ENCODE data around the gene CIROP.

Gene CIROP

DNA sequence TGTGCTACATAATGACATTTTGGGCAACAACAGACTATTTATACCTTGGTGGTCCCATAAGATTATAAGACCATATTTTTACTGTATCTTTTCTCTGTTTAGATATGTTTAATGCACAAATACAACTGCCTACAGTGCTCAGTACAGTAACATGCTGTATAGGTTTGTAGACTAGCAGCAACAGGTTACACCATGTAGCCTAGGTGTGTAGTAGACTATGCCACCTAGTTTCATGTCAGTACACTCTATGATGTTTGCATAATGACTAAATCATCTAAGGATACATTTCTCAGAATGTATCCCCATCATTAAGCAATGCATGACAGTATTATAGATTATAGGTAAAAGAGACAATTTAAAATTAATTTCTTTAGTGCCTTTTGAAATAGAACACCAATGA is 45.0 kb upstream of the CIROP start:
- H3K9me3 ChIP-seq (ENCODE audit: insufficient read depth, low read length), result no peaks in the 10 kb centered on the region
- H2AFZ ChIP-seq (ENCODE audit: low read depth, low read length, severe bottlenecking), result no peak overlapping the region
- H3K27ac ChIP-seq (ENCODE audit: low read depth, low read length), result no peak overlapping the region
- H3K4me3 ChIP-seq (ENCODE audit: insufficient read depth, low read length, poor library complexity, severe bottlenecking), result no peak overlapping the region
- H3K27me3 ChIP-seq (ENCODE audit: low read length), result no peaks in the 10 kb centered on the region
- no peaks in the 10 kb centered on the region for H3F3A ChIP-seq (ENCODE audit: insufficient read depth)
- no peaks in the 10 kb centered on the region for H3K79me2 ChIP-seq (ENCODE audit: insufficient read depth, low read length)
- TF ChIP-seq CTCF (IDR thresholded peaks at IDR 0.05; ENCODE audit: insufficient read depth, low read length, poor library complexity, severe bottlenecking) (no peak), EZH2phosphoT487 (conservative IDR thresholded peaks at IDR 0.05; ENCODE audit: low read length) (no peak)
- H3K4me2 ChIP-seq (ENCODE audit: low read depth, low read length, poor library complexity, severe bottlenecking), result no peak overlapping the region
- no peaks in the 10 kb centered on the region for H3K36me3 ChIP-seq (ENCODE audit: low read length)
- H4K20me1 ChIP-seq (ENCODE audit: low read depth, low read length), result no peaks in the 10 kb centered on the region
- H3K9me2 ChIP-seq (replicated peaks; ENCODE audit: insufficient read depth, low read length), result no peaks in the 10 kb centered on the region
- no peak overlapping the region for H3K9ac ChIP-seq (ENCODE audit: low read length)

DNA sequence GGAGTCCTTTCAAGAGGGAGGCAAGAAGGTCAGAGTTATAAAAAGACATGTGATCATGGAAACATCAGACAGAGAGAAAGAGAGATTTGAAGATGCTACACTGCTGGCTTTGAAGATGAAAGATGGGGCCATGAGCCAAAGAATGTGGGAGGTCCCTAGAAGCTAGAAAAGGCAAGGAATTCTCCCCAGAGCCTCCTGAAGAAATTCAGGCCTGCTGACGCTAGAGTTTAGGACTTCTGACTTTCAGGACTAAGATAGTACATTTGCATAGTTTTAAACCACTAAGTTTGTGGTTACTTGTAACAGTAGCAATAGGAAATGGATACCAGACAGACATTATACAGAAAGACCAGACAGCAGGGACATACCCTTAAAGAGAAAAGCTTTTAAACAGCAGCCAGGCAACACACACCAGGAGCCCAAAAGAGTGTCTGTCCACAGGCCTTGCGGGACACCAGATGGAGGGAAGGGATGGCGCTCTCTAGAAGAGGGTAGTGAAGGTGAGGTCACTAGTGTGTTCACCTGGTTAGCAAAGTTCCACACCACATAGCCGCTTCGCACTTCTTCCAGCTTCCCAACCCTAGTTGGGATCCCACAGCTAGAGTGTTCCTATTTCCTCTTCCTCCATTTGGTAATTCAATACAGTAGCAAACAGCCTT is 43.9 kb upstream of the CIROP start:
- Histone ChIP-seq H4K20me1 (ENCODE audit: low read depth, low read length) (no peaks in the 10 kb centered on the region), H3K4me3 (ENCODE audit: insufficient read depth, low read length, poor library complexity, severe bottlenecking) (no peak overlapping the region), H3K4me2 (ENCODE audit: low read depth, low read length, poor library complexity, severe bottlenecking) (no peak overlapping the region), H3K9me3 (ENCODE audit: insufficient read depth, low read length) (no peaks in the 10 kb centered on the region), H3K36me3 (ENCODE audit: low read length) (no peaks in the 10 kb centered on the region), H3K27ac (ENCODE audit: low read depth, low read length) (no peak overlapping the region), H3K9me2 (replicated peaks; ENCODE audit: insufficient read depth, low read length) (no peaks in the 10 kb centered on the region), H2AFZ (ENCODE audit: low read depth, low read length, severe bottlenecking) (no peak overlapping the region), H3F3A (ENCODE audit: insufficient read depth) (no peaks in the 10 kb centered on the region), H3K9ac (ENCODE audit: low read length) (no peak overlapping the region), H3K27me3 (ENCODE audit: low read length) (no peaks in the 10 kb centered on the region), H3K79me2 (ENCODE audit: insufficient read depth, low read length) (no peaks in the 10 kb centered on the region)
- TF ChIP-seq CTCF (IDR thresholded peaks at IDR 0.05; ENCODE audit: insufficient read depth, low read length, poor library complexity, severe bottlenecking), result no peak
- TF ChIP-seq EZH2phosphoT487 (conservative IDR thresholded peaks at IDR 0.05; ENCODE audit: low read length), result no peak

- no peak overlapping the region for H3K9ac ChIP-seq (ENCODE audit: low read length)
- no peak overlapping the region for H3K4me2 ChIP-seq (ENCODE audit: low read depth, low read length, poor library complexity, severe bottlenecking)
- H2AFZ ChIP-seq (ENCODE audit: low read depth, low read length, severe bottlenecking), result no peak overlapping the region
- H3F3A ChIP-seq (ENCODE audit: insufficient read depth), result no peaks in the 10 kb centered on the region
- H3K9me3 ChIP-seq (ENCODE audit: insufficient read depth, low read length), result no peaks in the 10 kb centered on the region
- no peak overlapping the region for H3K27ac ChIP-seq (ENCODE audit: low read depth, low read length)
- H3K4me3 ChIP-seq (ENCODE audit: insufficient read depth, low read length, poor library complexity, severe bottlenecking), result no peak overlapping the region
- no peaks in the 10 kb centered on the region for H3K9me2 ChIP-seq (replicated peaks; ENCODE audit: insufficient read depth, low read length)
- no peaks in the 10 kb centered on the region for H3K79me2 ChIP-seq (ENCODE audit: insufficient read depth, low read length)
- no peaks in the 10 kb centered on the region for H4K20me1 ChIP-seq (ENCODE audit: low read depth, low read length)
- H3K36me3 ChIP-seq (ENCODE audit: low read length), result no peaks in the 10 kb centered on the region
- H3K27me3 ChIP-seq (ENCODE audit: low read length), result no peaks in the 10 kb centered on the region
- TF ChIP-seq EZH2phosphoT487 (conservative IDR thresholded peaks at IDR 0.05; ENCODE audit: low read length) (no peak), CTCF (IDR thresholded peaks at IDR 0.05; ENCODE audit: insufficient read depth, low read length, poor library complexity, severe bottlenecking) (no peak)
Observed at GRCh38 chr14:23147676-23148075, 42.9 kb upstream of the CIROP start.

Data from SU-DHL-6 (cell line).